BJ (cell line): ENCODE measurements around the gene BTNL9. TPM values are rescaled to one million over a fixed set of nuclear protein-coding genes. Genes with fewer than 3 reads are reported as not detected.

Experiments
- CTCF ChIA-PET: fragments of 350-600 bp; formaldehyde crosslinking; extraction: SDS; loops from one replicate; lab custom pipeline; 2021; ENCODE audit warnings: antibody characterized with exemption, inconsistent platforms; lab: Yijun Ruan, JAX
- POLR2A ChIA-PET: fragments of 300-600 bp; sonication (Branson Sonifier 250); formaldehyde crosslinking; extraction: SDS; loops from one replicate; lab custom pipeline; 2021; ENCODE audit warnings: antibody characterized with exemption; lab: Charles Lee
- DNase-seq: peaks from one replicate; pipeline ENCODE4 v3.0.0-alpha.2; 2011; ENCODE audit warnings: low read depth
- H3K27me3 ChIP-seq: 2 replicates; pipeline ENCODE4 v1.6.0; 2011; ENCODE audit warnings: low read length; ENCODE audit not compliant: control insufficient read depth, insufficient read depth
- H3K36me3 ChIP-seq: 2 replicates; pipeline ENCODE4 v1.5.1; 2011; ENCODE audit warnings: low read length; ENCODE audit not compliant: control insufficient read depth, insufficient read depth
- H3K4me3 ChIP-seq: 2 replicates; pipeline ENCODE4 v1.5.1; 2011; ENCODE audit warnings: low read depth, mild to moderate bottlenecking, control low read depth, low read length
- CTCF ChIP-seq: IDR thresholded peaks from 2 replicates; pipeline ENCODE4 v1.5.1; 2011; ENCODE audit warnings: low read depth, mild to moderate bottlenecking, control low read depth, inconsistent platforms, low read length, moderate library complexity; ENCODE audit not compliant: insufficient read depth
- polyA plus RNA-seq: library from polyadenylated mRNA; depleted of rRNA; stranded (reverse); fragments of >200 nt; gene quantifications from 2 replicates; pipeline ENCODE4 v1.2.3, GENCODE V29; 2011

BTNL9 gene
- polyA plus RNA-seq, 1 experiment, result not detected

GRCh38 chr5:181051841-181052671 is 12.0 kb downstream of the BTNL9 start:
- CTCF ChIA-PET, result no interaction called here
- DNase-seq, result no peak

GRCh38 chr5:181052672-181053487 is 12.8 kb downstream of the BTNL9 start:
- Histone ChIP-seq H3K36me3 (no peaks in the 10 kb centered on the region), H3K4me3 (peak overlapping the region; percentile 30), H3K27me3 (peaks cover 22% of the 10 kb centered on the region)
- TF ChIP-seq CTCF, result no peak
- ChIA-PET CTCF (no interaction called here), POLR2A (no interaction called here)
- no peak for DNase-seq

More at GRCh38 chr5:181051841-181052671, 12.0 kb downstream of the BTNL9 start:
- Histone ChIP-seq H3K36me3 (no peaks in the 10 kb centered on the region), H3K4me3 (no peak overlapping the region), H3K27me3 (peaks cover 22% of the 10 kb centered on the region)
- TF ChIP-seq CTCF, result no peak
- POLR2A ChIA-PET, result no interaction called here

GRCh38 chr5:181053488-181054121 is 13.5 kb downstream of the BTNL9 start:
- DNase-seq, result no peak
- Histone ChIP-seq H3K27me3 (peaks cover 28% of the 10 kb centered on the region), H3K36me3 (no peaks in the 10 kb centered on the region), H3K4me3 (peak overlapping the region; percentile 30)
- ChIA-PET CTCF (no interaction called here), POLR2A (no interaction called here)
- no peak for TF ChIP-seq CTCF

GRCh38 chr5:181054138-181054537 is 14.1 kb downstream of the BTNL9 start:
- Histone ChIP-seq H3K27me3 (peaks cover 33% of the 10 kb centered on the region), H3K4me3 (no peak overlapping the region), H3K36me3 (no peaks in the 10 kb centered on the region)
- TF ChIP-seq CTCF, result no peak
- no peak for DNase-seq
- ChIA-PET CTCF (no interaction called here), POLR2A (no interaction called here)
